Activated CD4-positive, alpha-beta T cell treated with anti-CD3 and anti-CD28 coated beads for 36 hours (primary cell): ENCODE results near the gene EHBP1. TPM values are rescaled to one million over a fixed set of nuclear protein-coding genes. Genes with fewer than 3 reads are reported as not detected.
"Not testable (repeated sequence)": the region's sequence is repeated elsewhere in the genome, so short reads cannot be mapped to it uniquely, and the experiment has no call there.

Experiments
- ATAC-seq: fragments of 200-7000 bp; cut with Tn5 transposase; one replicate; pipeline ENCODE4 v1.10.0; 2021; ENCODE audit warnings: mild to moderate bottlenecking, moderate library complexity
- CTCF ChIA-PET: fragments of 350-600 bp; sonication (Branson Sonifier 250); formaldehyde crosslinking; loops from one replicate; lab custom pipeline; 2021; ENCODE audit warnings: antibody characterized with exemption; lab: Charles Lee
- POLR2A ChIA-PET: fragments of 350-600 bp; sonication (Branson Sonifier 250); formaldehyde crosslinking; loops from one replicate; lab custom pipeline; 2021; ENCODE audit warnings: antibody characterized with exemption, inconsistent platforms; lab: Charles Lee
- DNase-seq: peaks from one replicate; pipeline ENCODE4 v3.0.0-alpha.2; 2020
- H3K27ac Mint-ChIP-seq: one replicate; pipeline ENCODE4 v1.8.0; 2021; ENCODE audit warnings: mixed read lengths
- H3K27me3 Mint-ChIP-seq: one replicate; pipeline ENCODE4 v1.8.0; 2021; ENCODE audit warnings: mixed read lengths
- H3K36me3 Mint-ChIP-seq: one replicate; pipeline ENCODE4 v1.8.0; 2021; ENCODE audit warnings: low read depth, mixed read lengths
- H3K4me1 Mint-ChIP-seq: one replicate; pipeline ENCODE4 v1.8.0; 2021; ENCODE audit warnings: mixed read lengths
- H3K4me3 Mint-ChIP-seq: one replicate; pipeline ENCODE4 v1.8.0; 2021; ENCODE audit warnings: mild to moderate bottlenecking, moderate library complexity, mixed read lengths
- H3K9me3 Mint-ChIP-seq: one replicate; pipeline ENCODE4 v1.8.0; 2021; ENCODE audit warnings: low read depth, mixed read lengths
- intact Hi-C, 2 experiments: fragments of 100-400 bp; cut with DNase I in 1 of 2; cut with micrococcal nuclease in 1 of 2; formaldehyde crosslinking; loops; one replicate each; pipeline versions ENCODE4 v1.14.2 to v1.15.1; 2022 to 2024; cut with DNase I, micrococcal nuclease
- total RNA-seq, 2 experiments: library from RNA; stranded (reverse); gene quantifications; one replicate each; pipeline ENCODE4 v1.2.3, GENCODE V29; 2021

Gene EHBP1
- total RNA-seq, 2 experiments from 2014 or later: 27.3 to 28.5 TPM

DNA sequence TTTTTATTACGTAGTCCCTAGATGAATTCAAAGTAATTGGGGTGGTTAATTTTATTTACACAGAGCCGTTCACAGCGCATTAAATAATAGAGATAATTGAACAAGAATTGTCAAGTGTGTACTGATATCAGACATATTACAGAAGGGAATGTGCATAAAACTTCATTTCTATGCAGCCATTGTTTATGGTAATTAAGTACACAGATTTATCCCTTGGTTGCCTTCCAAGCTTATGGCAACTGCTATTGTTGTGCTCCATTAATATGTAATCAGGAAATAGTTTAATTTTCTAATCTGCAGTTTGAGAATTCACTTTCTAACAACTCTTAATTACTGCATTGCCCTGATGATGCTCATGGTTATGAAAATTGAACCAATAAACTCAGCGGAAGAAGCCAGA, 297.8 kb downstream of the EHBP1 start:
- no peak overlapping the region for H3K4me3 Mint-ChIP-seq

DNA sequence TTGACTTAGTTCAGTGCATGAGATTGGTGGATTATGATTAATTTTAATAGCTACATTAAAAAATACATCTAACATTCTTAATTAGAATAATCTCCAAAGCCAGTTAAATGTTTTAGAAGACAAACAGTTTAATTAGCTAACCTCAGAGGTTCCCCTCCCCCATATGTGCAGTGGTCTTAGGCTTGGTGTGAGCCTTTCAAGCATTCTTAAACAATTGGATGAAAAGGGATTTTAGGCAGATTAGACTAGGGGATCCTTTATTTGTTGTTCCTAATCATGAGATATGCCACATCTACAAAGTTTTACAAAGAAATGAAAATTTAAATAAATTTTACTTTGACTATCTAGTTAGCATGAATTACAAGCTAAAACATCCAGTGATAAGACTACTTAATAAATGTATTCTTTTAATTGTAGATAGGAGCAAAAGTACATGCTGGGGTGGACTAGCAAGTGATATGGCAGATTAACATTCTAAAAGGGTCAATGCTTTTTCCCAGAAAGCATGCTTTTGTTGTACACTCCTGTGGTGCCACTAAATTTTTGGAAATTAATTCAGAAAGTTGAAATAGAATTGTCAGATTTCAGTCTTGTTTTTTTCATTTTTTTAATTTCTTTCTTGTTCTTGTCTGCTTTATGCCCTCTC, 302.4 kb downstream of the EHBP1 start:
- no peaks in the 10 kb centered on the region for H3K9me3 Mint-ChIP-seq
- intact Hi-C loops: no loop called here
- DNase-seq: no peak
- no peak overlapping the region for H3K4me3 Mint-ChIP-seq
- no peak for ATAC-seq
- H3K36me3 Mint-ChIP-seq: peaks cover 9% of the 10 kb centered on the region
- no peaks in the 10 kb centered on the region for H3K27me3 Mint-ChIP-seq
- no peaks in the 10 kb centered on the region for H3K4me1 Mint-ChIP-seq
- POLR2A ChIA-PET: no interaction called here
- CTCF ChIA-PET: interaction anchor here (0.9 kb wide), 1 partner anchor 13 kb away, joined by 3 read pairs; no protein-coding TSS in a partner anchor
- H3K27ac Mint-ChIP-seq: no peak overlapping the region

More for the DNA sequence above, 297.8 kb downstream of the EHBP1 start:
- Mint-ChIP-seq H3K4me1 (no peaks in the 10 kb centered on the region), H3K36me3 (peaks cover 12% of the 10 kb centered on the region), H3K27me3 (no peaks in the 10 kb centered on the region), H3K9me3 (no peaks in the 10 kb centered on the region), H3K27ac (no peak overlapping the region)
- intact Hi-C loops: no loop called here
- CTCF ChIA-PET: interaction anchor here (0.7 kb wide), 1 partner anchor 50 kb away, joined by 3 read pairs; no protein-coding TSS in a partner anchor
- ATAC-seq (no peak), DNase-seq (no peak)
- POLR2A ChIA-PET: no interaction called here

DNA sequence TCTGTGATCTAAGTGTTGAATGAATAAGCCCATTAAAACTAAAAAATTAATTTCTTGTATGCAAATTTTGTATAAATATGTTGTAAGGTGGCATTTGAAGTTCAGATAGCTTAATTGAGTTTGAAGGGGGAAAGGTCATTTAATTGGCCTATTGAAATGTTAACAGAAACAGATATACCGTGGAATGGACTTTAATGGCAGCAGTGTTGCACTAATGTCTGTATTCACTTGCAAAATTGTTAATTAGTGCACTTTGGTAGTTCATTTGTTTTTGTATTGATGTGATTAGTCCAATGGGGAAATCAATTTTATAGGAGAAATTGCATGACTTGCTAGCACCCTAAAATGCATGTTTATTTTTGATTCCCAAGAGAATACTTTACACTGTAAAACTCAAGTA, 303.3 kb downstream of the EHBP1 start:
- CTCF ChIA-PET: no interaction called here

DNA sequence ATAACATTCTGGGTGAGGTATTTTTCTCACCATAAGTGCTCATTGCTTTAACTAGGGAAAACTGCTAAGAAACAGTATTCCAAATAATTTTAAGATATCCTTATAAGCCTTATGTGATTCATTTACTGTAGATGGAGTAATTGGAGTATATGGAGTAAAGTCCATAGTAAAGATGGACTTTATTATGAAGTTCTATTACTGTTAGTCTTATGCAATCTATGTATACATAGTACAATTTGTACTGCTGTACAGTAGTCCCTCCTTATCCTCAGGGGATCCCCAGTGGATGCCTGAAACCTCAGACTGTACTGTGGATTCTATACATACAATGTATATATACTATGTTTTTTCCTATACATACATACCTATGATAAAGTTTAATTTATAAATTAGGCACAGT, 304.0 kb downstream of the EHBP1 start:
- no peak for ATAC-seq
- DNase-seq: no peak
- Mint-ChIP-seq H3K4me1 (no peaks in the 10 kb centered on the region), H3K27ac (no peak overlapping the region), H3K4me3 (no peak overlapping the region), H3K9me3 (no peaks in the 10 kb centered on the region), H3K27me3 (no peaks in the 10 kb centered on the region), H3K36me3 (peaks cover 5% of the 10 kb centered on the region)
- POLR2A ChIA-PET: no interaction called here
- intact Hi-C loops: no loop called here
- CTCF ChIA-PET: no interaction called here

More for the DNA sequence above, 303.3 kb downstream of the EHBP1 start:
- H3K9me3 Mint-ChIP-seq: no peaks in the 10 kb centered on the region
- intact Hi-C loops: no loop called here
- H3K36me3 Mint-ChIP-seq: peaks cover 9% of the 10 kb centered on the region
- ATAC-seq (no peak), DNase-seq (no peak)
- POLR2A ChIA-PET: no interaction called here
- H3K4me1 Mint-ChIP-seq: no peaks in the 10 kb centered on the region
- no peaks in the 10 kb centered on the region for H3K27me3 Mint-ChIP-seq
- no peak overlapping the region for H3K27ac Mint-ChIP-seq
- no peak overlapping the region for H3K4me3 Mint-ChIP-seq

DNA sequence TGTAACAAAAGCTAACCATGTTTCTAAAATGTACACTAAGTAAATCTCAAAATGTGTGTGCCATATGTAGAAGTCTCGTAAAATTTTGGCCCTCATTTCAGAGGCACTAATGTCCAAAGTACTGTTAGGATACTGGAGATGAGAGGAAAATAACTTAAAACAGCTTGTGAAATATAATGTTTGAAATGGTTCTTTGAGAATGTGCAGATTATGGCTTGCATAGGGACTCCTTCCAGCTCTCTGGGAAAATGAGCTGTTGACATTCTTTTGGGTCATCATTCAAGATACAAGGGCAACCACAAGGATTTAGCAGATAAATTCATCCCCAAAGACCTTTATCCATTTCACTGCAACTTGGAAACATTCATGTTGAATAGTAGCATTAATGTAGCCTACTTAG, 307.0 kb downstream of the EHBP1 start:
- ChIA-PET POLR2A (no interaction called here), CTCF (interaction anchor here (0.5 to 0.8 kb wide), 3 partner anchors 15 to 537 kb away, joined by 3 to 4 read pairs (median 3); no protein-coding TSS in a partner anchor)
- no peak overlapping the region for H3K27ac Mint-ChIP-seq
- DNase-seq (no peak), ATAC-seq (no peak)
- no peaks in the 10 kb centered on the region for H3K4me1 Mint-ChIP-seq
- no peaks in the 10 kb centered on the region for H3K9me3 Mint-ChIP-seq
- H3K36me3 Mint-ChIP-seq: peaks cover 5% of the 10 kb centered on the region
- intact Hi-C loops: no loop called here
- no peak overlapping the region for H3K4me3 Mint-ChIP-seq
- no peaks in the 10 kb centered on the region for H3K27me3 Mint-ChIP-seq

DNA sequence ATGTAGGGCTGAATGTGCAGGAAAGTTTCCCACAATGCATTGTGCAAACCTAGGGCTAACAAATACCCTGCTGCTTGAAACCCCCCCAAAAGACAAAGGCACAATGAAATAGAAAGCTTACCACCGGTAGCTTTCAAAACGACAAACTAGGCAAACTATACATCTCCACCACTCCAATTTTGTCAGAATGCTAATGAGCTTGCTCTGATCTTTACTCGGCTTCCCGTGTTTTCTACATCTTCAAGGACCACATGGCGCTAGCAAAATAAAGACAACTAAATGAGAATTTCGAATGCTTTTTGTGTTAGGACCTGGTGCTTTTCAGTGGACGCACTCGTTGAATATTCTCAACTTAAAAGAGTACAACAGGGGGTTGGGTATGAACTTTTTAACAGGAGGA, 307.9 kb downstream of the EHBP1 start:
- H3K36me3 Mint-ChIP-seq: peaks cover 5% of the 10 kb centered on the region
- CTCF ChIA-PET: interaction anchor here (1.4 kb wide), 1 partner anchor 8 kb away, joined by 3 read pairs; no protein-coding TSS in a partner anchor
- no peaks in the 10 kb centered on the region for H3K9me3 Mint-ChIP-seq
- ATAC-seq (no peak), DNase-seq (no peak)
- no peaks in the 10 kb centered on the region for H3K4me1 Mint-ChIP-seq
- H3K27me3 Mint-ChIP-seq: no peaks in the 10 kb centered on the region
- H3K27ac Mint-ChIP-seq: no peak overlapping the region
- no peak overlapping the region for H3K4me3 Mint-ChIP-seq
- POLR2A ChIA-PET: no interaction called here
- intact Hi-C loops: no loop called here

DNA sequence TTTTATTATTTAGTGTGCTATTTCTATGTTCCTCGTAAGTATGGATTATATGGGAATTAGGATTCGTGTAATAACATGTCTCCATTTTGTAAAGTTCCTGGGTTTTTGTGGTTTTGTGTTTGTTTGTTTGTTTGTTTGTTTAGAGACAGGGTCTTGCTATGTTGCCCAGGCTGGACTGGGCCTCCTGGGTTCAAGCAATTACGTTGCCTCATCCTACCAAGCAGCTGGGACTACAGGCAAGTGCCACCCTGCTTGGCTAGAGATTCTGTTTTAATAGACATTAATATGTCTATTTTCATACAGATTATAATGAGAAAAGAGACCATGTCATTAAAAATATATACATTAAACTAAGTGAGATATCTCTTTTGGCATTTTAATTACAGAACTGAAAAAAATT, 309.9 kb downstream of the EHBP1 start:
- no peak for DNase-seq
- H3K27ac Mint-ChIP-seq: no peak overlapping the region
- CTCF ChIA-PET: no interaction called here
- POLR2A ChIA-PET: no interaction called here
- H3K9me3 Mint-ChIP-seq: no peaks in the 10 kb centered on the region
- H3K4me1 Mint-ChIP-seq: no peaks in the 10 kb centered on the region
- H3K27me3 Mint-ChIP-seq: no peaks in the 10 kb centered on the region
- ATAC-seq: no peak
- intact Hi-C loops: no loop called here
- no peak overlapping the region for H3K4me3 Mint-ChIP-seq
- peaks cover 5% of the 10 kb centered on the region for H3K36me3 Mint-ChIP-seq

DNA sequence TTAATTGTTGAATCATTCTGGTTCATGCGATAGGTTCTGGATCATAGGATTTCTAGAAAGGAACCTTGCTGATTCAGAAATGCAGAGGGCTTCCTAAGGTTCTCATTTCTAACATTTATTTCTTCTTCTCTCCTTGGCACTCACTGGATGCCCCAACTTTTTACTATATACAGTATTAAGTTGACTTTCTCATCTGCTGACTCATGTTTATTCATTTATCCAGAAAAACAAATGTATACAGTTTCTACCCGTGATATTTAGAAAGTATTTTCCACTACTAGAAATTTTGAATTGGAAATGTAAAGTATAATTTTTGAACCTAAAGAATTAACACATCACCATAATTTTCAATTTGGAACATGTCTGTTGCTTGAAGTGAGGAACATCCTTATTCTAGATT, 312.9 kb downstream of the EHBP1 start:
- intact Hi-C loops: no loop called here
- Mint-ChIP-seq H3K27me3 (no peaks in the 10 kb centered on the region), H3K9me3 (no peaks in the 10 kb centered on the region), H3K27ac (no peak overlapping the region), H3K36me3 (peaks cover 8% of the 10 kb centered on the region), H3K4me3 (no peak overlapping the region), H3K4me1 (no peaks in the 10 kb centered on the region)
- DNase-seq: no peak
- CTCF ChIA-PET: no interaction called here
- ATAC-seq: no peak
- POLR2A ChIA-PET: no interaction called here

DNA sequence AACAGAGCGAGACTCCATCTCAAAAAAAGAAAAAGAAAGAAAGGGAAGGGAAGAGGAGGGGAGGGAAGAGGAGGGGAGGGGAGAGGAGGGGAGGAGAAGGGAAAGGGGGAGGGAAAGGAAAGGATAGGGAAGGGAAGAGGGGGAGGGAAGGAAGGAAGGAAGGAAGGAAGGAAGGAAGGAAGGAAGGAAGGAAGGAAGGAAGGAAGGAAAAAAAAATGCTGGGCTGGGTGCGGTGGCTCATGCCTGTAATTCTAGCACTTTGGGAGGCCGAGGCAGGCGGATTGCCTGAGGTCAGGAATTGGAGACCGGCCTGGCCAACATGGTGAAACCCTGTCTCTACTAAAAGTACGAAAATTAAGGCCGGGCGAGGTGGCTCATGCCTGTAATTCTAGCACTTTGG, 314.2 kb downstream of the EHBP1 start:
- POLR2A ChIA-PET, intact Hi-C loops, H3K9me3 Mint-ChIP-seq, ATAC-seq, H3K4me1 Mint-ChIP-seq, H3K27ac Mint-ChIP-seq, H3K4me3 Mint-ChIP-seq, DNase-seq, H3K36me3 Mint-ChIP-seq, H3K27me3 Mint-ChIP-seq, CTCF ChIA-PET: not testable (repeated sequence)

DNA sequence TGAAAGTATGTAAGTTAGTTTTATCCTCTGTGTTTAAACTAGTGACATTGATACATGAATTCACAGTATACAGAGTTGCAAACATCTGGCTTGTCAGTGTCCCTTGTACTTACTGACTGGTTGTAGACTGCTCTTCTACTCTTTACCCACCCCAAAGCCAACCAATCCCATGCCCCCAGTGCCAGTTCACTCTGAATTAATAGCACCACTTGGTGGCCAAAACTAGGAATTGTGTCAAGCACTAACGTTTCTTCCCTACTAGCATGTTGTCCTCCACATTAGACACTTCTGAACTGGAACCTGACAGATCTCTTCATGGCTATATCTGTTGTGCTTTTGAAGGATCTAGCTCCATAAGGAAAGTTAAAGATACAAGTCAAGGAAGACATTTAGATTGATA, 317.9 kb downstream of the EHBP1 start:
- CTCF ChIA-PET: interaction anchor here (0.5 to 0.7 kb wide), 2 partner anchors 110 to 981 kb away, joined by 3 read pairs; no protein-coding TSS in a partner anchor
- Mint-ChIP-seq H3K27me3 (no peaks in the 10 kb centered on the region), H3K27ac (no peak overlapping the region), H3K36me3 (peaks cover 10% of the 10 kb centered on the region), H3K4me1 (no peaks in the 10 kb centered on the region), H3K9me3 (no peaks in the 10 kb centered on the region), H3K4me3 (no peak overlapping the region)
- ATAC-seq: no peak
- DNase-seq: peak; percentile 13
- POLR2A ChIA-PET: no interaction called here
- intact Hi-C loops: loop anchor here in 1 of 2 experiments (1.0 kb wide), 1 partner anchor 236 kb away; no protein-coding TSS in a partner anchor

DNA sequence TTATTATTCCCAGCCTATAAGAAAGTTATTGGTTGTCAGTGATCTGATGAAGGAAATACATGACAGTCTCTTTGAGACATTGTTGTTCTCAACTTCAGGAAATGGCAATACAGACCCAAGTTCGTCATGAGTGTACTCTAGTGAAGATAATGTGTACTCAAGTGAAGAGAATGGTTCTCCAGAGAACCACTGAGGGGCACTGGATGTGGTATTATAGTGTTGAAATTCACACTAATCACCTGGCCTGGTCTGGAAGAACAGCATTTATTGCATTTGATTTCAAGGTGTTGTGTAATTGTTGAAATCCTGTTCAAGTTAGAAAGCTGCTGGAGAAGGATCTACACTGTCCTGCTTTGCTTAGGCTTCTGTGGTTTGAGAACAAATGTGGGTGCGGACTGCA, 321.7 kb downstream of the EHBP1 start:
- H3K9me3 Mint-ChIP-seq: no peaks in the 10 kb centered on the region
- CTCF ChIA-PET: no interaction called here
- intact Hi-C loops: no loop called here
- no peak for ATAC-seq
- no peak overlapping the region for H3K27ac Mint-ChIP-seq
- POLR2A ChIA-PET: no interaction called here
- H3K4me3 Mint-ChIP-seq: no peak overlapping the region
- no peaks in the 10 kb centered on the region for H3K27me3 Mint-ChIP-seq
- H3K4me1 Mint-ChIP-seq: no peaks in the 10 kb centered on the region
- DNase-seq: no peak
- peaks cover 8% of the 10 kb centered on the region for H3K36me3 Mint-ChIP-seq

DNA sequence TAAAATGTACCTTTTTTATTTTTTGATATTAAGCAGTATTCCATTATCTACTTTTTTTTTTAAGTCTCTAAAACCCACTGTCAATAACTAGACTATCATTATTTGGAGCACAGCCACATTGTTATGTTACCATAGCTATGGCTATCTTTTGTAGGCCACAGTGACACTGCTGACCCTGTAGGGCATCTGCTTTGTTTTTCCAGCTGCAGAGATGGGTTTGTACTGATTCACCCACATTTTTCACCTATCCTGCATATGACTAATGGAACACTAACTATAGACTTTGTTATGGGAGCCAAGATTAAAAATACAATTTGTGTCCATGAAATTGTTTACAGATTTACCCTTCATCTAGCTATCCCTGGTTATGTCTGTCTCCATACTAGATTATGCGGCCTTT, 323.5 kb downstream of the EHBP1 start:
- ATAC-seq (no peak), DNase-seq (no peak)
- POLR2A ChIA-PET: interaction anchor here (0.6 kb wide), 1 partner anchor 341 kb away, joined by 4 read pairs; no protein-coding TSS in a partner anchor
- Mint-ChIP-seq H3K4me3 (no peak overlapping the region), H3K27ac (no peak overlapping the region), H3K36me3 (peaks cover 4% of the 10 kb centered on the region), H3K9me3 (no peaks in the 10 kb centered on the region), H3K4me1 (no peaks in the 10 kb centered on the region), H3K27me3 (no peaks in the 10 kb centered on the region)
- intact Hi-C loops: no loop called here
- CTCF ChIA-PET: no interaction called here
